Activated T-helper 9 cell treated with anti-CD3 and anti-CD28 coated beads, Interleukin-2, amount 50 U/mL, for 16 hours (primary cell): ENCODE measurements around the gene MGMT.

Source experiments
- DNase-seq: peaks from one replicate; pipeline ENCODE4 v3.0.0-alpha.2; 2020; ENCODE audit warnings: low read depth

The MGMT gene

GRCh38 chr10:129775681-129776080 is 308.6 kb downstream of the MGMT start:
- no peak for DNase-seq

GRCh38 chr10:129777687-129778086 is 310.6 kb downstream of the MGMT start:
- no peak for DNase-seq

DNA sequence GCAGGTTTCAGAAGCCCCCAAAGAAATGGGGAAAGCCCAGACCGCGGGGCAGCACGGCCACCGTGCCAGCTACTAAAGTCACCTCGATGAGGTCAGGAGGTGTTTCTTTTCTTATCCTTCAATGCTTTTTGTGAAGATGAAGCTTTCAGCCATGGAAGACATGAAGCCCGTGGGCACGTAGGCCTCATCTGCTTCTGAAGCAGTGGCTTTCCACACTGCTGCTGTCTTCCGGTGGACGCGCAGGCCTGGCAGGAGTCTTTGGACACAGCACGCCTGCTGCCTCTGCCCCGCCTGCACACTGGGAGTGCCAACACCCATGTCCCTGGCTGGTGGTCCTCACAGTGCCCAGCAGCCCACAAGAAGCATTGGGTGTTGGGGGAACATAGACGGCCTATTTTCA is 311.5 kb downstream of the MGMT start:
- DNase-seq: no peak

DNA sequence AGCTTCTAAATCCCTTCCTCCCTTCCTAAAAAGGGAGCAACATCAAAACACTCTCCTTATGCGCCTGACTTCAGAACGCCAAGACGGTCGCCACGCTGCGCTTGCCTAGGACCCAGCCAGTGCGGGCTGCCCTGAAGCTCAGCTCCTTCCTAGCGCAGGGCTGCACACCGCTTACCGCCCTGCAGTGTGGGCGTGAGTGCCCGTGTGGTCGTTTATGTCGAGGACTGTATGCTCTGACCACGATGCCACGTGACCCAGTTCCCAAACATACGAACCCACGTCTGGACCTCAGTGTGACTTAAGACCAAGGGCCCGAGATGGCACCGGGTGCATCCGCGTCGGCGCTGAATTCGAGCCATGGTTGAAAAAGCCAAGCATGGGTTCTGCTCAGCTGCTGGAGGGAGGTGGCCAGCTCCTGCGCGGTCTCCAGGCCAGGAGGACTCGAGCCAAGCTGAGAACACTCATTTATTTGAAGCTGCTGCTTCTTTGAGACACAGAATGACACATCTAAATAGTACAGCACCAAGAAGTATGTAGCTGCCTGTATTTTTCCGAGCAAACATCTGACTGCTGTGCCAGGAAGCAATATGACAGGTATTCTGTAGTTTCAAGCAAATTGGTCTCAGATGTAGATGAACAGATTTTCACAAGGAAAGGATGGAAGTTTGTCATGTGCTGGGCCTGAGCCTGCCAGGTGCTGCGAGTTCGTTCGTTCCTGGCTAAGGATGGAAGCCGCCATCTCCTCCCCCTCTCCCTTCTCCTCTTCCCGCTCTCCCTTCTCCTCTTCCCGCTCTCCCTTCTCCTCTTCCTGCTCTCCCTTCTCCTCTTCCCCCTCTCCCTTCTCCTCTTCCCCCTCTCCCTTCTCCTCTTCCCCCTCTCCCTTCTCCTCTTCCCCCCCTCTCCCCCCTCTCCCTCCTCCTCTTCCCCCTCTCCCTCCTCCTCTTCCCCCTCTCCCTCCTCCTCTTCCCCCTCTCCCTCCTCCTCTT is 312.4 kb downstream of the MGMT start:
- no peak for DNase-seq

- no peak for DNase-seq
Measured at GRCh38 chr10:129780198-129780597, 313.2 kb downstream of the MGMT start.

GRCh38 chr10:129780901-129781795 is 314.1 kb downstream of the MGMT start:
- no peak for DNase-seq

DNA sequence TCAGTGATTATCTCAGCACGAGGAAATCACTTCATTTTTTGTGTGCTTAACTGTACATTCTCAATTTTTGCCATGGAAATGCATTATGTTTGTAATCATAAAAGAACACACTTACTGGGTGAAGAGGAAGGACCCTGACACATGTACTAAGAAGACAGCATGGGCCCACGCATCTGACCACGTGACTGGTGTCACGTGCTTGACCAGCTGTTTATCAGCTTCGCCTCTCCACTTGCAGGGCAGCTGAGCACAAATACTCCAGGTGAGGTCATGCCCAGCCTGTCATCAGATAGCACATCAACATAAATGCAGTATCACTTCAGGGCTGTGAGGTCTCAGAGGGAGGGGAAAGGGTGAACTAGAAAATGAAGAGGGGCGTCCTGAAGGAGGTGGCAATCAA is 317.2 kb downstream of the MGMT start:
- no peak for DNase-seq

- DNase-seq: no peak
Measured at GRCh38 chr10:129784891-129785290, 317.9 kb downstream of the MGMT start.

GRCh38 chr10:129785536-129785981 is 318.5 kb downstream of the MGMT start:
- DNase-seq: no peak

DNA sequence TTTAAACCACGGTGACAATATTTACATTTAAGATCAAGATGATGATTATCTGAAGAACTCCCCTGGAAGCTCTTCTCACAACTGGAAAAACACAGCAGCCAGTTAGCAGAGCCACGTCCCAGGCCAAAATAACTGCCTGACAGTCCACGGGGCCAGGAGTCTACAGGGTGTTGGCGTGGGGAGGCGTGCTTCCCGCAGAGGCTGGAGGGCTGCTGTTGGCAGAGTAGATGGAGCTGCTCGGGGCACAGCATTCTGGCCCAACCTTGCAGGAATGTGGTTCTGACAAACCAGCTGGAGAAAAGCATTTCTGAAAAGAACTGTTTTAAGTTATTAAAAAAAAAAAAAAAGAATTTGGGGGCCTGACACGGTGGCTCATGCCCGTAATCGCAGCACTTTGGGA is 319.2 kb downstream of the MGMT start:
- no peak for DNase-seq

GRCh38 chr10:129787557-129787956 is 320.5 kb downstream of the MGMT start:
- DNase-seq: no peak

- no peak for DNase-seq
Measured at GRCh38 chr10:129788215-129788614, 321.2 kb downstream of the MGMT start.

GRCh38 chr10:129790715-129791446 is 323.8 kb downstream of the MGMT start:
- no peak for DNase-seq

DNA sequence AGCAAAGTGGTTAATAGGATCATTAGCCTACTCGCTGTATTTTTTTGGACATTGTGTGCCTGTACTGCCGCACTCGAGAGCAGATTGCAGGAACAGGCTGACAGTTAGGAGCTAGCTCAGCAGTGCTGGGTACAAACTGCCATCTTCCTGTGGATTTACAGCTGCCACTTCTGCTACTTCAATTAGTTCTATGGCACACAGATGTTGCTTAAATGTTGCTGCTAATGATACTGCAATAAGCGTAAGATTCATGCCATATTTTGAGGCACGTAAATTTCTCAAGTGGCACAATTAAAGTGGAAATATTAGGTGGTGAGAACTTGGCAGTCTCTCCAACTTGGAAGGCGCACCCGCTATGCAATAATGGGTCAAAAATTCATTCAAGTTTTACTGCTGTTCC is 325.1 kb downstream of the MGMT start:
- no peak for DNase-seq

DNA sequence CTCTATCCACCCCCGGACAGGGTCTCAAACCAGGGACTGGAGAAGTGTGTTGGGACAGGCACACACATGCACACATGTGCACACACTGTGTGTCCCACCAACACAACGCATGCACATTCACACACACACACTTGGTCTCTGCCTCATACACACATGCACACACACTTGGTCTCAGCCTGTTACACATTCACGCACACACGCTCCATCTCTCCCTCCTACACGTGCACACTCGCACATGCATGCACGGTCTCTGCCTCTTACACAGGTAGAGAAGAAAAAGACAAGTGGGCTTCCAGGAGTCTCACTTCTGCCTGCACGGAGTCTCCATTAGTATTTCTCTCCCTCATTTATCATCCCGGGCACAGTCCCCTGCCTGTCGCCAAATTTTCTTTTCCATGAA is 325.8 kb downstream of the MGMT start:
- no peak for DNase-seq

- DNase-seq: no peak
Measured at GRCh38 chr10:129793479-129793878, 326.4 kb downstream of the MGMT start.

- no peak for DNase-seq
Measured at GRCh38 chr10:129793996-129794395, 327.0 kb downstream of the MGMT start.

- no peak for DNase-seq
Measured at GRCh38 chr10:129796710-129797420, 329.8 kb downstream of the MGMT start.

- no peak for DNase-seq
Measured at GRCh38 chr10:129799942-129800341, 332.9 kb downstream of the MGMT start.

DNA sequence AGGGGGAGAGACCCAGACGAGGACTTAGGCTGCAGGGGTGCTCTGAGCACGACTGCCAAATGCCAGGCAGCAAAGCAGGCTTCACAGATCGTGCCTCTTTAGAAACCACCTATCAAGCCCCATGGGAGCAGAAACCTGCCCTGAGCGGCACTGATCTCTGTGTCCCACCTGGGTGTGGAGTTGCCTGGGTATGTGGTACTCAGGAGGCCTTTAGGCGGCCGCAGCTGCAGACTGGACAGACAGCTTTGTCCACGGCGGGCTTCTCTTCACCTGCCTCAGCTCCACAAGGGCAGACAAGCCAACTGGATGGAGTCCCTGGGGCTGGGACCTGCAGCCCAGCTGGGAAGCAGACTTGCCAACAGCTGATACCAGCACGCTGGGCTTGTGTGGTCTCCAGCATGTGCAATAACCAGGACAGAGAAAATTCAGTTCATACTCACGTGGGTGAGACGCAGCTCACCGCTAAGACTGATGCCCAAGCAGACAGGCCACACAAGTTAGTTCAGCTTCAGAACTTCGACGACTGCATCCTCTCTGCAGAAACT is 333.8 kb downstream of the MGMT start:
- DNase-seq: no peak

DNA sequence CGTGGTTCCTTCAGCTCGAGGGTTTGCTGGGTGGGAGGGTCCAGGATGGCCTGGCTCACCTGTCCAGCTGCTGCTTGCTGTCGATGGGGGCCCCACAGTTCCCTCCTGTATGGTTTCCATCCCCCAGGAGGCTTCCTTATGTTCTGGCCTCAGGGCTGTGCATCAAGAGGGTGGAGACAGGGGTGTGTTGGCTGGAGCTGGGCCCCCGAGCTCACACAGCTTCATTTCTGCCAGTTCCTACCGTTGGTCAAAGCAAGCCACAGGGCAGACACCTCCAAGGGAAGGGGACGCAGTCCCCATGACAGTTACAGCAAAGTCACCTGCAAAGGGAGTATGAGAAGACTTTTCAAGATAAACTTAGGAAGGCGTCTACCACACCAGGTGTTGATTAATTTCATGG is 340.2 kb downstream of the MGMT start:
- DNase-seq: no peak
